Measurements from ENCODE around the gene GALNTL6. TPM values are rescaled to one million over a fixed set of nuclear protein-coding genes. Genes with fewer than 3 reads are reported as not detected.

The GALNTL6 gene
- total RNA-seq, 1 donor from 2014 or later: 0.13 TPM

DNA sequence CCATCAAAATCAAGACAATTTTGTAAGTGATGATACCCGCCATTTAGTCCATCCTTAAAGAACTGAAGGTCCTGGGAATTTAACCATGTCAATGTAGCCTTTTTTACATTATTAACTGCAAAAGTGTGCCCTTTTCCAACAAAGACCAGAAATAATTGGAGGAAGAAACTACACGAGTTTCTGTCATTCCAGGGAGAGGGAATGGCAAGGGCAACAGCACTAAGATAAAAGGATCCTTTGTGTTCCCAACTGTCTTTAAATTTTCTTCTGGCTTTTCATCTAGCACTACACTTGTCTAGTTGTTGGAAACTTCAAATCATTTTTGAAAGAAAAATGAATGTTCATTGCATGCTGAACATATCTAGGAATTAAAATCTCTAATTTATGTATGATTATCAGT is 286.2 kb downstream of the GALNTL6 start:
- DNase-seq (ENCODE audit: low read depth): no peak
- Histone ChIP-seq H3K4me3 (ENCODE audit: low read depth, low read length) (no peak overlapping the region), H3K27me3 (ENCODE audit: control insufficient read depth, insufficient read depth, low read length) (no peaks in the 10 kb centered on the region), H3K36me3 (ENCODE audit: control insufficient read depth, insufficient read depth, low read length) (no peaks in the 10 kb centered on the region)
- TF ChIP-seq CTCF (IDR thresholded peaks at IDR 0.05; ENCODE audit: insufficient read depth, low read length, poor library complexity, severe bottlenecking): no peak

- no peak for DNase-seq (ENCODE audit: low read depth)
- Histone ChIP-seq H3K4me3 (ENCODE audit: low read depth, low read length) (no peak overlapping the region), H3K36me3 (ENCODE audit: control insufficient read depth, insufficient read depth, low read length) (no peaks in the 10 kb centered on the region), H3K27me3 (ENCODE audit: control insufficient read depth, insufficient read depth, low read length) (no peaks in the 10 kb centered on the region)
- TF ChIP-seq CTCF (IDR thresholded peaks at IDR 0.05; ENCODE audit: insufficient read depth, low read length, poor library complexity, severe bottlenecking): no peak
These were observed 290.3 kb downstream of the GALNTL6 start for GRCh38 chr4:172103456-172103855.

DNA sequence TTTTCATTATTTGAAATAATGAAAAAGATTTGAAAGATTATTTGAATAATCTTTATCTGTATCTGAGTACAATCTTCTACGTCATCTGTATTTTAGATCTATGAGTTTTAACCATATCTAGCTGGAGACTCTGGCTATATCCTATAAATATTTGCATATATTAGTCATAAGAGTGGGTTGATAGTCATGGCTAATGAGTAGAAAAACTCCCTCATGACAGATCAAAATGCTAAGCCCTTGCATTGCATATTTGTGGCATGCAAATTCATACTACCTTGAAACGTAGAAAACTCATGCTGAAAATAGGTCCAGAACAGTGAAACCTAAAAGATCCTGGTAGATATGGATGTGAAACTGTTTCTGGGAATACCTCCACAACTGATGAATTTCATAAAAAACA is 291.3 kb downstream of the GALNTL6 start:
- Histone ChIP-seq H3K4me3 (ENCODE audit: low read depth, low read length) (no peak overlapping the region), H3K36me3 (ENCODE audit: control insufficient read depth, insufficient read depth, low read length) (no peaks in the 10 kb centered on the region), H3K27me3 (ENCODE audit: control insufficient read depth, insufficient read depth, low read length) (no peaks in the 10 kb centered on the region)
- TF ChIP-seq CTCF (IDR thresholded peaks at IDR 0.05; ENCODE audit: insufficient read depth, low read length, poor library complexity, severe bottlenecking): no peak
- DNase-seq (ENCODE audit: low read depth): no peak

- TF ChIP-seq CTCF (IDR thresholded peaks at IDR 0.05; ENCODE audit: insufficient read depth, low read length, poor library complexity, severe bottlenecking): no peak
- no peak for DNase-seq (ENCODE audit: low read depth)
- Histone ChIP-seq H3K27me3 (ENCODE audit: control insufficient read depth, insufficient read depth, low read length) (no peaks in the 10 kb centered on the region), H3K36me3 (ENCODE audit: control insufficient read depth, insufficient read depth, low read length) (no peaks in the 10 kb centered on the region), H3K4me3 (ENCODE audit: low read depth, low read length) (no peak overlapping the region)
These were observed 292.7 kb downstream of the GALNTL6 start for GRCh38 chr4:172105918-172106317.

DNA sequence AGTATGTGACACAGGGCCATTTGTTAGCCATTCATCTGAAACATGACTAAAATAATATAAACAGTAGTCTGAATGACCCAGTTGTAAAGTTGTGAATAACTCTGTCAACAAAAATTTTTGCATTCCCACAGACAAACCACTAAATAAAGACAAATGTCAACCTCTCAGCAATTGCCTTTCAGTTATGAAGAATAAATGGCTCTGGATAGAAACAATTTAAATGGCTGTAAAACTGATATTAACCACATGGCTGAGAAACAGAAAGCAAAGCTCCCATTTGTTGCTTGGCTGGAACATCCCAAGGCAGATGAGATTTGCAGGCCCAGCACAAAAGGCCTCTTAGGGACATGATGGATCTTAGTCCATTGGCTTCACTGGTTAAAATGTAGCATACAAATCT is 296.3 kb downstream of the GALNTL6 start:
- no peak overlapping the region for H3K4me3 ChIP-seq (ENCODE audit: low read depth, low read length)
- no peaks in the 10 kb centered on the region for H3K27me3 ChIP-seq (ENCODE audit: control insufficient read depth, insufficient read depth, low read length)
- TF ChIP-seq CTCF (IDR thresholded peaks at IDR 0.05; ENCODE audit: insufficient read depth, low read length, poor library complexity, severe bottlenecking): no peak
- no peak for DNase-seq (ENCODE audit: low read depth)
- H3K36me3 ChIP-seq (ENCODE audit: control insufficient read depth, insufficient read depth, low read length): no peaks in the 10 kb centered on the region

DNA sequence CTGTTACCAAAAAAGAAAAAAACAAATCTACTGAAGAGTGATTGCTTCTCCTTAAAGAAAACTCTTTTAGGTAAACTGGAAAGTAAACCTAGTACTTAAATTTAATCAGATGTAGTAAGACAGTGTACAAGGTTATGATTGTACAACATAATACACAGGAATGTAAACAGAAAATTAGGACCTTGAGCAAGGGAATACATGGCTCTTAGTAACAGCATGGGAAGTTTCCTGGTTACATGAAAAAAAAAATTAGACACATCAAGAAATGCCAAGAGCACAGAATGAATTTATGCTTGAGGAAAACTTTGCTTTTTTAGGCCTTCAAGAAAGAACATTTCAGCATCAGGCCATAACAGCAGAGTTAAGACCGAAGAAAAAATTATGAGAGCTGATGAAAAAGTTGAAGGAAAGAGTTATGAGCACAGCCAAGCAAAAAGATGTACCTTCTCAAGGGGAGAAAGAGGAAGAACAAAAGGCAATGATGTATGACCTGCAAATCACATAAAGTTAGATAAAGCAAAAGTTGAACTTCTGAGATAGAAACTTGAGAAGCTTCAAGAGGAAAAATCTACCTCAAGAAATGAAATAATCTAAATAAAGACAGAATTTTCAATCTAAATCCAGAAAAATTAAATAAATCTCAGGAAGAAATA is 311.6 kb downstream of the GALNTL6 start:
- no peak for TF ChIP-seq CTCF (IDR thresholded peaks at IDR 0.05; ENCODE audit: insufficient read depth, low read length, poor library complexity, severe bottlenecking)
- Histone ChIP-seq H3K36me3 (ENCODE audit: control insufficient read depth, insufficient read depth, low read length) (no peaks in the 10 kb centered on the region), H3K27me3 (ENCODE audit: control insufficient read depth, insufficient read depth, low read length) (no peaks in the 10 kb centered on the region), H3K4me3 (ENCODE audit: low read depth, low read length) (no peak overlapping the region)
- DNase-seq (ENCODE audit: low read depth): no peak

Measured in kidney epithelial cell (primary cell).